ENCODE results near the gene HIPK1.
"Not testable (repeated sequence)": the region's sequence is repeated elsewhere in the genome, so short reads cannot be mapped to it uniquely, and the experiment has no call there.

The HIPK1 gene

DNA sequence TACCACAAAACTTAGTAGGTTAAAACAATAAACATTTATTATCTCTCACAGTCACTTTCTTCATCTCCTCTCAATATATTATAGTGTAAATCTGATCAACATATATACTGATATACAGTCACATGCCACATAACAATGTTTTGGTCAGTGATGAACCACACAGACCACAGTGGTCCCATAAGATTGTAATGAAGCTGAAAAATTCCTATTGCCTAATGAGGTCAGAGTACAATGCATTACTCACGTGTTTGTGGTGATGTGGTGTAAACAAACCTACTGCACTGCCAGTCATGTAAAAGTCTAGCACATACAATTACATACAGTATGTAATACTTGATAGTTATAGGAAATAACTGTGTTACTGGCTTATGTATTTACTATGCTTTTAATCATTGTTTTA, 80.3 kb downstream of the HIPK1 start:
- no peak for DNase-seq

DNA sequence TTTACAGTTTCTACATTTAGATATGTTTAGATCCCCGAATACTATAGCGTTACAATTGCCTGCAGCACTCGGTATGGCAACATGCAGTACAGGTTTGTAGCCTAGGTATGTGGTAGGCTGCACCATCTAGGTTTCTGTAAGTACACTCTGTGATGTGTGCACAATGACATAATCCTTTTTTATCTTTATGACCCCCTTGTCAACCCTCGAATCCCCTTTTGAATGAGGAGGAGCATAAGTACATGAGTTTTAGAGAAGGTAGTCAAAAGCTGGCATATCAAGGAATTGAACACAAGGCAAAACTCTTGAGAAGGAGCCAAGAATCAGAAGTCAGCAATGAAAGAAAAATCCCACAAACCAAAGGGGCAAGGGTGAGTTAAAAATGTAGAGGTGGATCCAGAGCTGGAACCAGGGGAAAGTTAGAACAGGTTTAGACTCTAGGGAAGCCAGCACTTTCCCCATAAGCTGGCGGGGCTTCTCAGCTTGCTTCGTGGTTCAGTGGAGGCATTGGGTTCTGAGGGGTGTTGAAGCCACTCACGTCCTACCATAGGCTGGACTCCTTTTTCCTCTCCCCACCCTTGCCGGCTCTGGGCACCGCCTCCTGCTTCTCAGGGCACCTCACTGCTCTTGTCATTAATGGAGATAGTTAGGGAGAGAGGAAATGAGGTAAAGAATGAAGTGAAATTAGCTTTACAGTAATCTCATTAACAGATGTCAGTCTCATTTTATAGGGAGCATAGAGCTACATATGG, 81.5 kb downstream of the HIPK1 start:
- no peak for DNase-seq

- no peak for DNase-seq
Observed at GRCh38 chr1:114011796-114012195, 82.7 kb downstream of the HIPK1 start.

DNA sequence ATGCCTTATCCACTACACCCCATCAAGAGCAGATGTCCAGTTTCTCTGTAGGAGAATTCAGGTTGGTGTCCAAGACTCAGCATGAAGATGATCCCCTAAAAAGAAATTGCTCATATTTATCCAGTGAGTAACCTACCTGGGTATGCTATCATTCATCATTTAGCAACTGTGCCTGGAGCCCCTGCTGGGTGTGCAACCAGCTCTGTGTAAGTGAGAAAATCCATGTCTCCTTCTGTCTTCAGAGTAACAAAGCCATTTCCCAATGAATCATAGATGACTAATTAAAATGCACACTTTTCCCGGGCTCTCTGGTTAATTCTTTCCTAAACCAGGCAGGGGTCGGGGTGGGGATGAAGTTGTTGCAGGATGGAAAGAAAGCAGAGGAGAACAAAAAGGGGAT, 86.0 kb downstream of the HIPK1 start:
- no peak for DNase-seq

GRCh38 chr1:114019724-114020123, 90.6 kb downstream of the HIPK1 start:
- not testable (repeated sequence) for DNase-seq

GRCh38 chr1:114021665-114022099, 92.6 kb downstream of the HIPK1 start:
- no peak for DNase-seq

DNA sequence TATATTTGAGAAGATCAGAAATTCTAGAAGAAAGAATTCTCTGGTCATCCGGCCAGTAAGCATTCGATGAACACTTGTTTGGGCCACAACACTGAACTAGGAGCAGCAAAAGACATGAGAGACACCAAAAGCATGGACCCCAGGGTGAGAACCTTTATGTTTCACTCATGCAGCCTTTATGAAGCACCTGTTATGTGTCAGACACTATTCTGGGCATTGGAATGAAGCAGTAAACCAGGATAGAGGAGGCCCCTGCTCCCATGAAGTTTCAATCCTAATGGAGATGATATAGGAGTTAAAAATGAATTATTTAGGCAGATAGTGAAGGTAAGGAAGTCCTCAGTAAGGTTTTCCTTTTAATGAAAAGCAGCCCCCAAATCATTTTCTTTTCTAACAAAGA, 93.8 kb downstream of the HIPK1 start:
- no peak for DNase-seq

- DNase-seq, result no peak
Observed at GRCh38 chr1:114023377-114023776, 94.3 kb downstream of the HIPK1 start.

GRCh38 chr1:114024049-114024448, 94.9 kb downstream of the HIPK1 start:
- DNase-seq, result no peak

DNA sequence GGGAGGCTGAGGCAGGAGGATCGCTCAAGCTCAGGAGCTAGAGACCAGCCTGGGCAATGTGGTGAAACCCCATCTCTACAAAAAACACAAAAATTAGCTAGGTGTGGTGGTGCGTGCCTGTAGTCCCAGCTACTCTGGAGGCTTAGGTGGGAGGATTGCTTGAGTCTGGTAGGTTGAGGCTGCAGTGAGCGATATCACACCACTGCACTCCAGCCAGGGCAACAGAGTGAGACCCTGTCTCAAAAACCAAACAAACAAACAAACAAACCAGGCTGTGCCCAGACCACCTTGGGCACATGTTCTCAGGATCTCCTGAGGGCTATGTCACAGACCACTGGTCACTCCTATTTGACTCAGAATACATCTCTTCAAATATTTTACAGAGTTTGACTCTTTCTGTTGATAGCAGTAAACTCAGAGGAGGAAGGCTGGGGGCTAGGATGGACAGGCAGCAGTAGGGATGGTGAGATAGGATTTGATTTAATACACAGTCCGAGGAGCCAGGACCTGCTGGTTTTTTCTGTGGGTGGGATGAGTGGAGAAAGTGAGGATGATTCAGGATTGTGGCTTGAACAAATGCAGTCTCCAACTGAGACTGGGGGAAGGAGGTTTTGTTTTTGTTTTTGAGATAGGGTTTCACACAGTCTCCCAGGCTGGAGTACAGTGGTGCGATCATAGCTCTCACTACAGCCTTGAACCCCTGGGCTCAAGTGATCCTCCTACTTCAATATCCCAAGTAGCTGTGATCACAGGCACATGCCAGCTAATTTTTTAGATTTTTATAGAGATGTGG, 96.7 kb downstream of the HIPK1 start:
- no peak for DNase-seq

DNA sequence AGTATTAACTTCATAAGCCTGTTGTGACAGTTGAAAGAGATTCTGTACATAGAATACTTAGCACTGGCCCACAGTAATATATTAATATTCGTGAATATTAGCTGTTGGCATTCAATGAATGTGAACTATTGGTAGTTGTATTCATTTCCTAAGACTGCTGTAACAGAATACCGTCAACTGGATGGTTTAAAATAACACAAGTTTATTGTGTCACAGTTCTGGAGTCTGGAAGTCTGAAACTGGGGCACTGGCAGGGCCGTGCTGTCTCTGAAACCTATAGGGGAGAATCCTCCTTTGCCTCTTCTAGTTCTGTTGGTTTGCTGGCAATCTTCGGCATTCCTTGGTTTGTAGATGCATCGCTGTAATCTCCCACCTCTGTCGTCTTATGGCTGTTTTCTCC, 97.7 kb downstream of the HIPK1 start:
- DNase-seq, result no peak

Data from anterior cingulate cortex (tissue), 58 donors.